ACC112 (cell line): ENCODE data around the gene SUCLG2.

ENCODE experiments used
- H2AFZ ChIP-seq: fragments of 200-600 bp; sonication (generic); one replicate; pipeline ENCODE4 v1.6.0; 2017; ENCODE audit warnings: antibody characterized with exemption, low read length; ENCODE audit not compliant: unreplicated experiment
- H3K27ac ChIP-seq: fragments of 200-600 bp; sonication (generic); 2 replicates; pipeline ENCODE4 v1.5.1; 2014; ENCODE audit warnings: low read depth, mild to moderate bottlenecking, antibody characterized with exemption, low read length, moderate library complexity
- H3K27me3 ChIP-seq: fragments of 200-600 bp; sonication (generic); 2 replicates; pipeline ENCODE4 v1.6.1; 2014; ENCODE audit warnings: mild to moderate bottlenecking, antibody characterized with exemption, low read length, moderate library complexity, mixed read lengths; ENCODE audit not compliant: insufficient read depth
- H3K36me3 ChIP-seq: fragments of 200-600 bp; sonication (generic); 2 replicates; pipeline ENCODE4 v1.6.1; 2016; ENCODE audit warnings: mild to moderate bottlenecking, antibody characterized with exemption, low read length, moderate library complexity, mixed read lengths; ENCODE audit not compliant: insufficient read depth
- H3K4me1 ChIP-seq: fragments of 200-600 bp; sonication (generic); one replicate; pipeline ENCODE4 v1.6.1; 2016; ENCODE audit warnings: low read length, mixed read lengths; ENCODE audit not compliant: insufficient read depth, unreplicated experiment, control insufficient read depth
- H3K4me3 ChIP-seq: fragments of 200-600 bp; sonication (generic); 2 replicates; pipeline ENCODE4 v1.5.1; 2014; ENCODE audit warnings: mild to moderate bottlenecking, low read depth, low read length
- H3K79me2 ChIP-seq: fragments of 200-600 bp; sonication (generic); one replicate; pipeline ENCODE4 v1.6.0; 2016; ENCODE audit warnings: low read length; ENCODE audit not compliant: control insufficient read depth, unreplicated experiment, insufficient read depth

The SUCLG2 gene

GRCh38 chr3:67654099-67654843 lies at the start of gene SUCLG2:
SUCLG2 (minus strand) TSS chr3:67654612; CDS start chr3:67654586, 26 bp downstream.
- peak within 1 kb of the TSS; percentile 84 for H3K4me3 ChIP-seq
- H3K79me2 ChIP-seq: peaks cover 53% of the 10 kb centered on the region
- H3K36me3 ChIP-seq: peaks cover 5% of the 10 kb centered on the region
- H3K4me1 ChIP-seq: peaks cover 20% of the 10 kb centered on the region
- H3K27ac ChIP-seq: peak within 1 kb of the TSS; percentile 82
- H3K27me3 ChIP-seq: no peaks in the 10 kb centered on the region
- H2AFZ ChIP-seq: peak within 1 kb of the TSS; percentile 98

- Histone ChIP-seq H3K79me2 (no peaks in the 10 kb centered on the region), H3K4me3 (no peak overlapping the region), H3K4me1 (no peaks in the 10 kb centered on the region), H2AFZ (no peak overlapping the region), H3K27ac (no peak overlapping the region), H3K36me3 (no peaks in the 10 kb centered on the region), H3K27me3 (no peaks in the 10 kb centered on the region)
Measured at GRCh38 chr3:67700596-67700995, 46.2 kb upstream of the SUCLG2 start.

GRCh38 chr3:67699882-67700281 lies 45.5 kb upstream of the SUCLG2 start:
- Histone ChIP-seq H3K4me1 (no peaks in the 10 kb centered on the region), H3K27me3 (no peaks in the 10 kb centered on the region), H2AFZ (no peak overlapping the region), H3K4me3 (no peak overlapping the region), H3K27ac (no peak overlapping the region), H3K79me2 (no peaks in the 10 kb centered on the region), H3K36me3 (no peaks in the 10 kb centered on the region)

GRCh38 chr3:67692621-67693020 lies 38.2 kb upstream of the SUCLG2 start:
- Histone ChIP-seq H3K4me1 (no peaks in the 10 kb centered on the region), H3K27me3 (no peaks in the 10 kb centered on the region), H3K79me2 (no peaks in the 10 kb centered on the region), H2AFZ (no peak overlapping the region), H3K27ac (no peak overlapping the region), H3K36me3 (no peaks in the 10 kb centered on the region), H3K4me3 (no peak overlapping the region)

GRCh38 chr3:67691926-67692325 lies 37.5 kb upstream of the SUCLG2 start:
- Histone ChIP-seq H3K27me3 (no peaks in the 10 kb centered on the region), H3K36me3 (no peaks in the 10 kb centered on the region), H3K79me2 (no peaks in the 10 kb centered on the region), H3K4me3 (no peak overlapping the region), H2AFZ (no peak overlapping the region), H3K4me1 (no peaks in the 10 kb centered on the region), H3K27ac (no peak overlapping the region)

GRCh38 chr3:67691207-67691606 lies 36.8 kb upstream of the SUCLG2 start:
- Histone ChIP-seq H3K27me3 (no peaks in the 10 kb centered on the region), H3K27ac (no peak overlapping the region), H3K79me2 (no peaks in the 10 kb centered on the region), H3K36me3 (no peaks in the 10 kb centered on the region), H3K4me1 (no peaks in the 10 kb centered on the region), H2AFZ (no peak overlapping the region), H3K4me3 (no peak overlapping the region)

- Histone ChIP-seq H3K36me3 (no peaks in the 10 kb centered on the region), H3K4me1 (no peaks in the 10 kb centered on the region), H3K4me3 (no peak overlapping the region), H3K79me2 (no peaks in the 10 kb centered on the region), H2AFZ (no peak overlapping the region), H3K27ac (no peak overlapping the region), H3K27me3 (no peaks in the 10 kb centered on the region)
Measured at GRCh38 chr3:67689806-67690205, 35.4 kb upstream of the SUCLG2 start.

- Histone ChIP-seq H2AFZ (no peak overlapping the region), H3K27me3 (no peaks in the 10 kb centered on the region), H3K79me2 (no peaks in the 10 kb centered on the region), H3K36me3 (no peaks in the 10 kb centered on the region), H3K27ac (no peak overlapping the region), H3K4me1 (no peaks in the 10 kb centered on the region), H3K4me3 (no peak overlapping the region)
Measured at GRCh38 chr3:67688231-67688630, 33.8 kb upstream of the SUCLG2 start.

- Histone ChIP-seq H3K27ac (no peak overlapping the region), H3K79me2 (no peaks in the 10 kb centered on the region), H3K4me3 (no peak overlapping the region), H3K4me1 (no peaks in the 10 kb centered on the region), H2AFZ (peak overlapping the region; percentile 61), H3K36me3 (no peaks in the 10 kb centered on the region), H3K27me3 (no peaks in the 10 kb centered on the region)
Measured at GRCh38 chr3:67686069-67686468, 31.7 kb upstream of the SUCLG2 start.

GRCh38 chr3:67685499-67685898 lies 31.1 kb upstream of the SUCLG2 start:
- Histone ChIP-seq H3K4me1 (no peaks in the 10 kb centered on the region), H3K36me3 (no peaks in the 10 kb centered on the region), H3K4me3 (peak overlapping the region; percentile 52), H2AFZ (peak overlapping the region; percentile 61), H3K27me3 (no peaks in the 10 kb centered on the region), H3K79me2 (no peaks in the 10 kb centered on the region), H3K27ac (no peak overlapping the region)

- H3K27ac ChIP-seq: no peak overlapping the region
- H2AFZ ChIP-seq: no peak overlapping the region
Measured at GRCh38 chr3:67684211-67684610, 29.8 kb upstream of the SUCLG2 start.

More at GRCh38 chr3:67684211-67684610, 29.8 kb upstream of the SUCLG2 start:
- H3K4me3 ChIP-seq: no peak overlapping the region
- no peaks in the 10 kb centered on the region for H3K27me3 ChIP-seq
- H3K79me2 ChIP-seq: no peaks in the 10 kb centered on the region
- H3K4me1 ChIP-seq: no peaks in the 10 kb centered on the region
- H3K36me3 ChIP-seq: no peaks in the 10 kb centered on the region
